Measurements from ENCODE around the gene CCDC80. TPM values are rescaled to one million over a fixed set of nuclear protein-coding genes. Genes with fewer than 3 reads are reported as not detected.
"Not testable (repeated sequence)": the region's sequence is repeated elsewhere in the genome, so short reads cannot be mapped to it uniquely, and the experiment has no call there.

The CCDC80 gene
- total and polyA plus RNA-seq, 4 donors = 59.0 to 130 (median 99.6) TPM

DNA sequence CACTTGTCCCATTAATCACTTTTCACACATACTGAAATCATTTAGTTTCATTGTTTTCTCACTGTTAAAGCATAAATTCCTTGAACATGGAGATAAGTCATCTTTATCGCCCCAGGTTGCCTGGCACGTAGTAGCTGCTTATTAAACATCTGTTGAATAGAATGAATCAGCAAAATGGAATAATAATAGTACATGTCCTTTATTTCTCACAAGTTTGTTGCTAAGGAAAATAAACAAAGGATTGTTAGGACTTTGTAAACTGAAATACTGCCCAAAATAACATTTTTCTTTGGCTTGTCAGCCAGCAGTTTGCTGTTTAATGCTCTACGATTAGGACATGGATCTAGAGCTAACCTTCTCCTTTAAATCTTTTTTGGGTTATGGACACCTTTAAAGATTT, 61.2 kb downstream of the CCDC80 start:
- Histone ChIP-seq H3K36me3 (ENCODE audit: control insufficient read depth, insufficient read depth, low read length) (no peaks in the 10 kb centered on the region), H3K4me1 (ENCODE audit: control insufficient read depth, insufficient read depth, low read length) (no peaks in the 10 kb centered on the region), H3K27me3 (ENCODE audit: control insufficient read depth, insufficient read depth, low read length) (no peaks in the 10 kb centered on the region), H3K27ac (ENCODE audit: low read depth, low read length) (no peak overlapping the region), H3K4me3 (ENCODE audit: low read depth, low read length) (no peak overlapping the region), H3K9me3 (ENCODE audit: control insufficient read depth, insufficient read depth, low read length) (no peaks in the 10 kb centered on the region)
- WGBS (ENCODE audit: insufficient coverage) = 86% methylated on average over 1 of the region's 3 CpGs
- DNase-seq (ENCODE audit: low read depth in 4 of 6, low spot score in 6 of 6) = no peak

DNA sequence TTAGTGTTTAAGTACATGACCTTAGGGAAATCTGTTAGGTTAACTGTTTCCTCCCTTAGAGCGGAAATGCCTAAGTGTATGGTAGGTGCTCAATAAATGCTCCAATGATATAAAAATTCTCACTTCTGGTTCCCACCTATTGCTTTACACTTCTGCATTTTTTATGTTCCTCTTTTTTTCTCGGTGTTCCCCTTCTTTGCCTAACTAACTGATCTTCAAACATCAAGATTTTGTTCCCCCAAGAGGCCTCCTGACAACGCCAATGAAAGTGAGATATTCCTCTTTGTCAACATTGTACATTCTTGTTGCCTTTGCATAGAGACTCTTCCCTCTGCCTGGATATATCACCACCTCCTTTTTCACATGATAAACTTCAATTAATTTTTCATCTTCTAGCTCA, 61.7 kb downstream of the CCDC80 start:
- Histone ChIP-seq H3K27ac (ENCODE audit: low read depth, low read length) (no peak overlapping the region), H3K4me1 (ENCODE audit: control insufficient read depth, insufficient read depth, low read length) (no peaks in the 10 kb centered on the region), H3K4me3 (ENCODE audit: low read depth, low read length) (no peak overlapping the region), H3K9me3 (ENCODE audit: control insufficient read depth, insufficient read depth, low read length) (no peaks in the 10 kb centered on the region), H3K36me3 (ENCODE audit: control insufficient read depth, insufficient read depth, low read length) (no peaks in the 10 kb centered on the region), H3K27me3 (ENCODE audit: control insufficient read depth, insufficient read depth, low read length) (no peaks in the 10 kb centered on the region)
- 94% methylated on average over 2 of the region's 3 CpGs for WGBS (ENCODE audit: insufficient coverage)
- DNase-seq (ENCODE audit: low read depth in 4 of 6, low spot score in 6 of 6) = no peak

DNA sequence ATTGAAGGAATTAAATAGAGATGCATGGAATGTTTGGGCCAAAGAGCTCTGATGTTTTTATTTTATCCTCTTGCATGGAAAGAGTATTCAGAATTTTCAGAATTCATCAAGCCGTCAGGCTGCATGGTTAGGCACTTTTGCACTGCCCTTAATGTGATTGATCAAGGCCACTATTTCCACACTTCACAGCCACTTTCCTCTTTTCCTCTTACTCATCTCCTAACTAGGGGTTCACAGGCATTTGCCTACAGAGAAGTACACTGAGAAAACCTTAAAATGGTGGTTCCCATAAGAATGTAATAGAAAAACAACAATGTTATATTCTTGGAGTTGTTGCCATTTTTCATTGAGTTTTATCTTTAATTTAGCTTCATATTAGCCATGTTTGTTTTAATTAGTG, 68.2 kb downstream of the CCDC80 start:
- DNase-seq (ENCODE audit: low read depth in 4 of 6, low spot score in 6 of 6) = no peak
- Histone ChIP-seq H3K4me1 (ENCODE audit: control insufficient read depth, insufficient read depth, low read length) (no peaks in the 10 kb centered on the region), H3K27ac (ENCODE audit: low read depth, low read length) (no peak overlapping the region), H3K36me3 (ENCODE audit: control insufficient read depth, insufficient read depth, low read length) (peaks cover 3% of the 10 kb centered on the region), H3K9me3 (ENCODE audit: control insufficient read depth, insufficient read depth, low read length) (no peaks in the 10 kb centered on the region), H3K27me3 (ENCODE audit: control insufficient read depth, insufficient read depth, low read length) (no peaks in the 10 kb centered on the region), H3K4me3 (ENCODE audit: low read depth, low read length) (no peak overlapping the region)
- WGBS (ENCODE audit: insufficient coverage) = 100% methylated on average over 1 of the region's 1 CpG

DNA sequence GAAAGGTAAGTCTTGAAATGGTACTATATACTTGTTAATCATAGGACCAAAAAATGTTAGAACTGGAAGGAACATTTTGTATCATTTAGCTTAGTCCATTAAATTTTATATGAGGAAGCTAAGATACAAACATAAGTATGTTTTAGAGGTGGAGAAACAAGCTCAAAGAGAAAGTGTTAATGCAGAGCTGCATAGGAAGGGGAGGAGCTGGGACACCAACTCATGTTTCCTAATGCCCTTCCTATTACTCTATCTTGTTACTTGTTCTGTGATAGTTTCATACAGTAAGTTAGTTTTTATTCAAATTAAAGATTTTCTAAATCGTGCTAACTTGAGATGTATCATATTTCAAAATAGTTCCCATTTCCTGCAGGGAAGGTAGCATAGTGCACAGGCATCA, 71.7 kb downstream of the CCDC80 start:
- WGBS (ENCODE audit: insufficient coverage) = no CpG with 5 or more reads among the region's 1 CpG
- Histone ChIP-seq H3K27ac (ENCODE audit: low read depth, low read length) (no peak overlapping the region), H3K36me3 (ENCODE audit: control insufficient read depth, insufficient read depth, low read length) (peaks cover 11% of the 10 kb centered on the region), H3K27me3 (ENCODE audit: control insufficient read depth, insufficient read depth, low read length) (no peaks in the 10 kb centered on the region), H3K4me1 (ENCODE audit: control insufficient read depth, insufficient read depth, low read length) (no peaks in the 10 kb centered on the region), H3K9me3 (ENCODE audit: control insufficient read depth, insufficient read depth, low read length) (no peaks in the 10 kb centered on the region), H3K4me3 (ENCODE audit: low read depth, low read length) (no peak overlapping the region)
- DNase-seq (ENCODE audit: low read depth in 4 of 6, low spot score in 6 of 6) = no peak

DNA sequence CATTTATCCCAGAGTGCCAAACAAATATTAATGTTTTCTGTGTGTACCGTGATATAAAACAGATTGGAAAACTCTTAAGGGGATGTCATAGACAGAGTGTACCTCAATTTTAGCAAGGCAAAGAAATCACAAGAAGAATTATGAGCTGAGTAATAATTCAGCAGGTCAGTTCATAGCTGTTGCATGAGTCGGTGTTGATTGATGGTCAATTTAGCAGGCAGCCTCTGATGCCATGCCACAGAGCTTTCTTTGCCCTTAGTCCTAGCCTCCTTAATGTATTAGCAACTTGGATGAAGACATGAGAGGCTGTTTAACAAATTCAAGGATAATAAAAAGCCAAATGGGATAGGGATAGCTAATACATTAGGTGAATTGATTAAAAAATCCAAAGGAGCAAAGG, 72.3 kb downstream of the CCDC80 start:
- H3K4me3 ChIP-seq (ENCODE audit: low read depth, low read length) = no peak overlapping the region
- no peaks in the 10 kb centered on the region for H3K27me3 ChIP-seq (ENCODE audit: control insufficient read depth, insufficient read depth, low read length)
- peaks cover 2% of the 10 kb centered on the region for H3K4me1 ChIP-seq (ENCODE audit: control insufficient read depth, insufficient read depth, low read length)
- 100% methylated on average over 1 of the region's 2 CpGs for WGBS (ENCODE audit: insufficient coverage)
- no peak overlapping the region for H3K27ac ChIP-seq (ENCODE audit: low read depth, low read length)
- peaks cover 11% of the 10 kb centered on the region for H3K36me3 ChIP-seq (ENCODE audit: control insufficient read depth, insufficient read depth, low read length)
- no peaks in the 10 kb centered on the region for H3K9me3 ChIP-seq (ENCODE audit: control insufficient read depth, insufficient read depth, low read length)
- DNase-seq (ENCODE audit: low read depth in 4 of 6, low spot score in 6 of 6) = peak in 1 of 6 donors; percentile 6

DNA sequence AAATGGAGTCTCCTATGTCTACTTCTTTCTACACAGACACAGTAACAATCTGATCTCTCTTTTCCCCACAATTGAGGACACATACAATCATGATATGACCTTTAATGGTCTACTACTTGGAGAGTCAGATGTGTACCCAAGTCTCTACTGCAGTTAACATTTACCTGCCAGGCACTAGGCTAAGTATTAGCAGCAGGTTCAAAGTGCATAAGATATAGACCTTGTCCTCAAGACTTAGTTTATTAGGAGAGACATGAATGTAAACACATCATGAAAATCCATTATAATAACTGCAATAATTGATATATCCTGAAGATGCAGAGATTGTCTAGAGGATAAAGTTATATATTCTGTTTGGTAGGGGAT, 76.0 kb downstream of the CCDC80 start:
- no peak overlapping the region for H3K4me3 ChIP-seq (ENCODE audit: low read depth, low read length)
- peaks cover 8% of the 10 kb centered on the region for H3K36me3 ChIP-seq (ENCODE audit: control insufficient read depth, insufficient read depth, low read length)
- H3K9me3 ChIP-seq (ENCODE audit: control insufficient read depth, insufficient read depth, low read length) = no peaks in the 10 kb centered on the region
- no peak for DNase-seq (ENCODE audit: low read depth in 4 of 6, low spot score in 6 of 6)
- H3K4me1 ChIP-seq (ENCODE audit: control insufficient read depth, insufficient read depth, low read length) = peaks cover 7% of the 10 kb centered on the region
- H3K27ac ChIP-seq (ENCODE audit: low read depth, low read length) = no peak overlapping the region
- no peaks in the 10 kb centered on the region for H3K27me3 ChIP-seq (ENCODE audit: control insufficient read depth, insufficient read depth, low read length)

DNA sequence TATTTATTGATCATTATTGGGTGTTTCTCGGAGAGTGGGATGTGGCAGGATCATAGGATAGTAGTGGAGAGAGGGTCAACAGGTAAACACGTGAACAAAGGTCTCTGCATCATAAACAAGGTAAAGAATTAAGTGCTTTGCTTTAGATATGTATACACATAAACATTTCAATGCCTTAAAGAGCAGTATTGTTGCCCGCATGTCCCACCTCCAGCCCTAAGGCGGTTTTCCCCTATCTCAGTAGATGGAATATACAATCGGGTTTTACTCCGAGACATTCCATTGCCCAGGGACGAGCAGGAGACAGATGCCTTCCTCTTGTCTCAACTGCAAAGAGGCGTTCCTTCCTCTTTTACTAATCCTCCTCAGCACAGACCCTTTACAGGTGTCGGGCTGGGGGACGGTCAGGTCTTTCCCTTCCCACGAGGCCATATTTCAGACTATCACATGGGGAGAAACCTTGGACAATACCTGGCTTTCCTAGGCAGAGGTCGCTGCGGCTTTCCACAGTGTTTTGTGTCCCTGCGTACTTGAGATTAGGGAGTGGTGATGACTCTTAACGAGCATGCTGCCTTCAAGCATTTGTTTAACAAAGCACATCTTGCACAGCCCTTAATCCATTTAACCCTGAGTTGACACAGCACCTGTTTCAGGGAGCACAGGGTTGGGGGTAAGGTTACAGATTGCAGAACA, 76.5 kb downstream of the CCDC80 start:
- H3K27me3 ChIP-seq (ENCODE audit: control insufficient read depth, insufficient read depth, low read length); DNase-seq (ENCODE audit: low read depth in 4 of 6, low spot score in 6 of 6); H3K36me3 ChIP-seq (ENCODE audit: control insufficient read depth, insufficient read depth, low read length); H3K4me3 ChIP-seq (ENCODE audit: low read depth, low read length); H3K4me1 ChIP-seq (ENCODE audit: control insufficient read depth, insufficient read depth, low read length); H3K9me3 ChIP-seq (ENCODE audit: control insufficient read depth, insufficient read depth, low read length); H3K27ac ChIP-seq (ENCODE audit: low read depth, low read length): not testable (repeated sequence)
- no CpG with 5 or more reads among the region's 15 CpGs for WGBS (ENCODE audit: insufficient coverage)

DNA sequence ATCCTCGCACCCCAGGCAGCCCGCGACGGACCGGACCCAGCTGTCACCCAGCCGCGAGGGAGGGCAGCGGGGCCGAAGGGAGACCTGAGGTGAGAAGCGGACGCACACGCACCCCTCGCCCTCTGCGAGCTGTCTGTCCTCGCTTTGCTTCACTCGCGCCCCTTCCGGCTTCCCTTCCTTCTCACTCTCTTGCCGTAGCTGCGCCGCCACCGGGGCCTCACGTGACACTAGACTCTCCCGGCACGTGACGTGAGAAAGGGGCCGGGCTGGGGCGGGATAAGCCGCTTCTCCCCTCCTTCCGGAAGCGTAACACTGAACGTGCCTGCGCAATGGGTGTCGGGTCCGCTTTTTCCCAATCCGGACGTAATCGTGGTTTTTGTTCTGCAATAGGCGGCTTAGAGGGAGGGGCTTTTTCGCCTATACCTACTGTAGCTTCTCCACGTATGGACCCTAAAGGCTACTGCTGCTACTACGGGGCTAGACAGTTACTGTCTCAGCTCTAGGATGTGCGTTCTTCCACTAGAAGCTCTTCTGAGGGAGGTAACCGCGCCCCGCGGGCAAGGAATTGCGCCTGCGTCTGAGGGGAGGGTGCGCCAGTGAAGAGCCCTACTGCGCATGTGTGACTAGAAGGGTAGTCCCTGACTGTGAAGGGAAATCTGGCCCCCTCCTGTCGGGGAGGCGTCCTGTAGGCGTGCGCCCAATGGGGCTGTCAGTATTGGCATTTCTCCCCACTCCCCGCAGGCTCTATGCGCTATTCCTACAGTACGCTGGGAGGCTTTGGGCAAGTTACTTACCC, 79.0 kb downstream of the CCDC80 start, which contains the start of the genes ATG3 and SLC35A5:
Gene ATG3 (minus strand): TSS at position 229 of the 796 bp plus-strand sequence. CDS start 434 bp downstream, outside the sequence.
Gene SLC35A5 (plus strand): TSS at position 312 of the 796 bp plus-strand sequence. CDS start 1,359 bp downstream, outside the sequence.
- Histone ChIP-seq H3K9me3 (ENCODE audit: control insufficient read depth, insufficient read depth, low read length) (no peaks in the 10 kb centered on the region), H3K27ac (ENCODE audit: low read depth, low read length) (peak within 1 kb of the TSS; percentile 100), H3K4me3 (ENCODE audit: low read depth, low read length) (peak within 1 kb of the TSS; percentile 100), H3K4me1 (ENCODE audit: control insufficient read depth, insufficient read depth, low read length) (peaks cover 7% of the 10 kb centered on the region), H3K27me3 (ENCODE audit: control insufficient read depth, insufficient read depth, low read length) (no peaks in the 10 kb centered on the region), H3K36me3 (ENCODE audit: control insufficient read depth, insufficient read depth, low read length) (peaks cover 6% of the 10 kb centered on the region)
- WGBS (ENCODE audit: insufficient coverage) = under 1% methylated on average over 52 of the region's 58 CpGs
- peak; percentile 97 to 100 (median 99) for DNase-seq (ENCODE audit: low read depth in 4 of 6, low spot score in 6 of 6)

DNA sequence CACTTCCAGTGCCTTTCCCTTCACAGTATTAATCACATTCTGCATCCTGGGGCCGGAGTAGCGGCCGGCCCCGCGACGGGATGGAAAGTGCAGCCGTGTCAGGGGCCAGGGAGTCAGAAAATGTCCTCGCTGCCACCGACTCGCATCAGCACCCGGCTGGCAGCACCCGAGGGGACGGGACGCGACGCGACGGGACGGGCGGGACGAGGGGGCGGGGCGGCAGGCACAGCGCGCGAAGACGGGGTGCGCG, 79.5 kb downstream of the CCDC80 start:
- peak overlapping the region; percentile 100 for H3K4me3 ChIP-seq (ENCODE audit: low read depth, low read length)
- H3K27me3 ChIP-seq (ENCODE audit: control insufficient read depth, insufficient read depth, low read length) = no peaks in the 10 kb centered on the region
- no peaks in the 10 kb centered on the region for H3K9me3 ChIP-seq (ENCODE audit: control insufficient read depth, insufficient read depth, low read length)
- WGBS (ENCODE audit: insufficient coverage) = 0% methylated on average over 29 of the region's 29 CpGs
- peak overlapping the region; percentile 100 for H3K27ac ChIP-seq (ENCODE audit: low read depth, low read length)
- peak in 1 of 6 donors; percentile 33 for DNase-seq (ENCODE audit: low read depth in 4 of 6, low spot score in 6 of 6)
- H3K36me3 ChIP-seq (ENCODE audit: control insufficient read depth, insufficient read depth, low read length) = peaks cover 5% of the 10 kb centered on the region
- H3K4me1 ChIP-seq (ENCODE audit: control insufficient read depth, insufficient read depth, low read length) = peaks cover 7% of the 10 kb centered on the region
